Measurements from ENCODE around the gene CFAP97D2.

DNA sequence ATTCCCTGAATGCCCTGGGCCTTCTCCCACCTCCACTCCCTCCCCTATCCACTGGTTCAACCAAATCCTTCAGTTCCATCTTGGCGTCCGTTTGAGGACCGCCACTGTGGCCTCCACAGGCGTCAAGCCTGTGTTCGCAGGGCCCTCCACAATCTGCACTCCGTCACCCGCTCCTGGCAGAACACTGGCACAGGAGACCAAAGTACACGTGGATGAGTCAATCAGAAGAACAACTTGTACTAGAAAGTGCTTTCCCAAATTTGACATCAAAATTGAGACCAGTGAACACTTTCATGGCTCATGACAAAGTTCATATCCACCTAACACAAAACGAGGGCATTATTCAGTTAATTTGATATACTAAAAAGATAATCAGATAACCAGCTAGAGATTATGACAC, 49.1 kb downstream of the CFAP97D2 start:
- TF ChIP-seq RARB (CRISPR knock-in tag; IDR thresholded peaks at IDR 0.05) (no peak), GLIS3 (CRISPR knock-in tag; IDR thresholded peaks at IDR 0.05) (no peak), BACH2 (CRISPR knock-in tag; IDR thresholded peaks at IDR 0.05; ENCODE audit: borderline replicate concordance) (no peak), ARNTL (CRISPR knock-in tag; IDR thresholded peaks at IDR 0.05; ENCODE audit: borderline replicate concordance, low read depth) (no peak), TOX (CRISPR knock-in tag; IDR thresholded peaks at IDR 0.05; ENCODE audit: borderline replicate concordance) (no peak), ZC3H10 (CRISPR knock-in tag; IDR thresholded peaks at IDR 0.05) (no peak)
- TF ChIP-seq, protein P1, sequence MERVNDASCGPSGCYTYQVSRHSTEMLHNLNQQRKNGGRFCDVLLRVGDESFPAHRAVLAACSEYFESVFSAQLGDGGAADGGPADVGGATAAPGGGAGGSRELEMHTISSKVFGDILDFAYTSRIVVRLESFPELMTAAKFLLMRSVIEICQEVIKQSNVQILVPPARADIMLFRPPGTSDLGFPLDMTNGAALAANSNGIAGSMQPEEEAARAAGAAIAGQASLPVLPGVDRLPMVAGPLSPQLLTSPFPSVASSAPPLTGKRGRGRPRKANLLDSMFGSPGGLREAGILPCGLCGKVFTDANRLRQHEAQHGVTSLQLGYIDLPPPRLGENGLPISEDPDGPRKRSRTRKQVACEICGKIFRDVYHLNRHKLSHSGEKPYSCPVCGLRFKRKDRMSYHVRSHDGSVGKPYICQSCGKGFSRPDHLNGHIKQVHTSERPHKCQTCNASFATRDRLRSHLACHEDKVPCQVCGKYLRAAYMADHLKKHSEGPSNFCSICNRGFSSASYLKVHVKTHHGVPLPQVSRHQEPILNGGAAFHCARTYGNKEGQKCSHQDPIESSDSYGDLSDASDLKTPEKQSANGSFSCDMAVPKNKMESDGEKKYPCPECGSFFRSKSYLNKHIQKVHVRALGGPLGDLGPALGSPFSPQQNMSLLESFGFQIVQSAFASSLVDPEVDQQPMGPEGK (CRISPR knock-in tag; IDR thresholded peaks at IDR 0.05; ENCODE audit: borderline replicate concordance), result no peak
